ENCODE results near the gene DISP2.

DISP2 gene

DNA sequence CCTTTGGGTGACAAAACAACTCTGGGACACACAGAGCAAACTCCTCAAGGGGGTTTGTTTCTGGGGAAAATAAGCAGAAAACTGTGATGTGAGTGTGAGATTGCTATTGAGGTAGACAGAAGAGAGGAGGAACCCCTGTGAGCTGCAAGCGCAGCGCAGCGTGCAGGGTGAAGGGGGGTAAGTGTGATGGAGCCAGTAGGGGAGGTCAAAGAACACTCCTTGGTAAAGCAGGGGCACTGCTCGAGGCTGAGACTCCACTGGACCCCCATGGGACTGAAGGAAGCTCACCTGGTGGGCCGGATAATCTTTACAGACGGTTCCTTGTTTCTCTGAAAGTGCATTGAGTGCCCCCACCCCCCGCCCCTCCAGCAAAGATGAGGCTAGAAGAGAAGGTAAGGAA, 27.0 kb upstream of the DISP2 start:
- Histone ChIP-seq H3K36me3 (ENCODE audit: control insufficient read depth, insufficient read depth, low read length) (no peaks in the 10 kb centered on the region), H3K4me3 (replicated peaks; ENCODE audit: low read depth, low read length) (no peak overlapping the region), H3K27me3 (replicated peaks; ENCODE audit: control insufficient read depth, insufficient read depth, low read length) (no peaks in the 10 kb centered on the region)
- TF ChIP-seq, protein P1, sequence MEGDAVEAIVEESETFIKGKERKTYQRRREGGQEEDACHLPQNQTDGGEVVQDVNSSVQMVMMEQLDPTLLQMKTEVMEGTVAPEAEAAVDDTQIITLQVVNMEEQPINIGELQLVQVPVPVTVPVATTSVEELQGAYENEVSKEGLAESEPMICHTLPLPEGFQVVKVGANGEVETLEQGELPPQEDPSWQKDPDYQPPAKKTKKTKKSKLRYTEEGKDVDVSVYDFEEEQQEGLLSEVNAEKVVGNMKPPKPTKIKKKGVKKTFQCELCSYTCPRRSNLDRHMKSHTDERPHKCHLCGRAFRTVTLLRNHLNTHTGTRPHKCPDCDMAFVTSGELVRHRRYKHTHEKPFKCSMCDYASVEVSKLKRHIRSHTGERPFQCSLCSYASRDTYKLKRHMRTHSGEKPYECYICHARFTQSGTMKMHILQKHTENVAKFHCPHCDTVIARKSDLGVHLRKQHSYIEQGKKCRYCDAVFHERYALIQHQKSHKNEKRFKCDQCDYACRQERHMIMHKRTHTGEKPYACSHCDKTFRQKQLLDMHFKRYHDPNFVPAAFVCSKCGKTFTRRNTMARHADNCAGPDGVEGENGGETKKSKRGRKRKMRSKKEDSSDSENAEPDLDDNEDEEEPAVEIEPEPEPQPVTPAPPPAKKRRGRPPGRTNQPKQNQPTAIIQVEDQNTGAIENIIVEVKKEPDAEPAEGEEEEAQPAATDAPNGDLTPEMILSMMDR (IDR thresholded peaks at IDR 0.05; ENCODE audit: insufficient read depth, low read length, poor library complexity, severe bottlenecking), result no peak
- DNase-seq (ENCODE audit: extremely low read depth, insufficient read length), result no peak

- TF ChIP-seq, protein P1 (IDR thresholded peaks at IDR 0.05; ENCODE audit: insufficient read depth, low read length, poor library complexity, severe bottlenecking), result no peak
- Histone ChIP-seq H3K36me3 (ENCODE audit: control insufficient read depth, insufficient read depth, low read length) (no peaks in the 10 kb centered on the region), H3K27me3 (replicated peaks; ENCODE audit: control insufficient read depth, insufficient read depth, low read length) (no peaks in the 10 kb centered on the region), H3K4me3 (replicated peaks; ENCODE audit: low read depth, low read length) (no peak overlapping the region)
- DNase-seq (ENCODE audit: extremely low read depth, insufficient read length), result no peak
Observed at GRCh38 chr15:40331637-40332036, 26.4 kb upstream of the DISP2 start.

DNA sequence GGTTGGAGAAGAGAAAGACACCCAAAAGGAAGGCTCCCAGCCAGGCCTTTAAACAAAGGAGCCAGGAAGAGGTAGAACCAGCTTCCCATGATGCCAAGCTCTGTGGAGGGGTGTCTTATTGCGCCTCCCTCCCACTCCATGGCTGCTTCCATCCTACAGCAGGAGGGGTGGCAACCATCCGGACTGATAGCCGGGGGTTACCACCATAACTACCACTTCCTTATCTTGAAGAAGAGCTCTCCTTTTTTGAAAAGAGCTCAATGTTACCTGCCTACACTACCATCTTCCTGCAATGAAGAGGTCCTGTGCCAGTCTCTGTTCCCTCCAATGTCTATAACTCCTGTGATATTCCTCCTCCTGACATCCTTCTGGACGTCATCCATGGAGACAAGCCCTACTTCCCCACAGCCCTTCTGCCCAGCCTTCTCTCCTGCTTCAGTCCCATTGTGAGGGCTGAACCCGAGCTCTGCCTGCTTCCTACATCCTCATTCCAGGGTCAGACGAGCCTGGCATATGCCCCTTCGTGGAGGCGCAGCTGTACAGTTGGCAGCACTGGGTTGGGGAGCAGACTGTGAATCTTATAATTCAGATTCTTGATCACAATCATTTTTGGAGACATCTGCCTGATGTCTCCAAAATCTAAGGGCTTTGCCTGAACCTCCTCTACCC, 25.8 kb upstream of the DISP2 start:
- Histone ChIP-seq H3K27me3 (replicated peaks; ENCODE audit: control insufficient read depth, insufficient read depth, low read length) (no peaks in the 10 kb centered on the region), H3K4me3 (replicated peaks; ENCODE audit: low read depth, low read length) (no peak overlapping the region), H3K36me3 (ENCODE audit: control insufficient read depth, insufficient read depth, low read length) (no peaks in the 10 kb centered on the region)
- TF ChIP-seq, protein P1 (IDR thresholded peaks at IDR 0.05; ENCODE audit: insufficient read depth, low read length, poor library complexity, severe bottlenecking), result no peak
- DNase-seq (ENCODE audit: extremely low read depth, insufficient read length), result no peak

GRCh38 chr15:40333922-40334492, 24.0 kb upstream of the DISP2 start:
- TF ChIP-seq, protein P1 (IDR thresholded peaks at IDR 0.05; ENCODE audit: insufficient read depth, low read length, poor library complexity, severe bottlenecking), result no peak
- no peak for DNase-seq (ENCODE audit: extremely low read depth, insufficient read length)
- no peaks in the 10 kb centered on the region for H3K27me3 ChIP-seq (replicated peaks; ENCODE audit: control insufficient read depth, insufficient read depth, low read length)
- H3K36me3 ChIP-seq (ENCODE audit: control insufficient read depth, insufficient read depth, low read length), result no peaks in the 10 kb centered on the region
- H3K4me3 ChIP-seq (replicated peaks; ENCODE audit: low read depth, low read length), result no peak overlapping the region

GRCh38 chr15:40334541-40334940, 23.5 kb upstream of the DISP2 start:
- Histone ChIP-seq H3K27me3 (replicated peaks; ENCODE audit: control insufficient read depth, insufficient read depth, low read length) (no peaks in the 10 kb centered on the region), H3K36me3 (ENCODE audit: control insufficient read depth, insufficient read depth, low read length) (no peaks in the 10 kb centered on the region), H3K4me3 (replicated peaks; ENCODE audit: low read depth, low read length) (no peak overlapping the region)
- TF ChIP-seq, protein P1 (IDR thresholded peaks at IDR 0.05; ENCODE audit: insufficient read depth, low read length, poor library complexity, severe bottlenecking), result no peak
- no peak for DNase-seq (ENCODE audit: extremely low read depth, insufficient read length)

Data from GM06990 (cell line).